ENCODE results near the gene SUGCT. TPM values are rescaled to one million over a fixed set of nuclear protein-coding genes. Genes with fewer than 3 reads are reported as not detected.

SUGCT gene
- total and polyA plus RNA-seq, 9 of the 15 experiments (the other 6 are each of a cell fraction or from before 2014, with no cell fraction given) = 0.58 to 2.5 (median 1.4) TPM

GRCh38 chr7:40463446-40463845, 328.6 kb downstream of the SUGCT start (continued):
- no peak for TF ChIP-seq MYBL2 (IDR thresholded peaks at IDR 0.05; ENCODE audit: low read depth)
- TF ChIP-seq MYBL2 (CRISPR knock-in tag; IDR thresholded peaks at IDR 0.05; ENCODE audit: borderline replicate concordance) = no peak

- no peak for TF ChIP-seq CHD4 (IDR thresholded peaks at IDR 0.05; ENCODE audit: insufficient read depth, insufficient replicate concordance, low read depth, low read length, poor library complexity, severe bottlenecking)
- no peak for TF ChIP-seq ZNF24 (IDR thresholded peaks at IDR 0.05)
- ATAC-seq (no peak), DNase-seq (ENCODE audit: extremely low read depth in 1 of 4, low spot score in 3 of 4) (no peak), FAIRE-seq (no peak)
- Histone ChIP-seq H4K20me1 (replicated peaks; ENCODE audit: control insufficient read depth, insufficient read depth, low read length) (no peaks in the 10 kb centered on the region), H3K4me3 (no peak overlapping the region), H3K9ac (ENCODE audit: insufficient read depth in 1 of 2, low read depth in 2 of 2, low read length in 2 of 2) (no peak overlapping the region), H3K9me1 (ENCODE audit: control insufficient read depth, insufficient read depth, low read length) (no peaks in the 10 kb centered on the region), H3K27ac (ENCODE audit: extremely low read depth, low read depth, low read length) (no peak overlapping the region), H2AFZ (ENCODE audit: low read depth, low read length) (no peak overlapping the region), H3K4me2 (ENCODE audit: insufficient read depth, low read length) (no peak overlapping the region), H3K79me2 (ENCODE audit: control insufficient read depth, insufficient read depth, low read length) (no peaks in the 10 kb centered on the region), H3K9me3 (replicated peaks; ENCODE audit: control insufficient read depth, insufficient read depth, low read depth, low read length) (no peaks in the 10 kb centered on the region), H3K27me3 (ENCODE audit: control insufficient read depth in 2 of 2, insufficient read depth in 2 of 2, low read length in 2 of 2) (no peaks in the 10 kb centered on the region), H3K36me3 (ENCODE audit: control insufficient read depth, insufficient read depth, low read length) (no peaks in the 10 kb centered on the region), H3K4me1 (replicated peaks in 1 of 2; ENCODE audit: control insufficient read depth in 2 of 2, insufficient read depth in 2 of 2, low read length in 2 of 2) (no peaks in the 10 kb centered on the region)
- no TSS peak for BruUV-seq (replicated peaks)
- ChIA-PET CTCF (ENCODE audit: low intra/inter-chr PET ratio) (no interaction called here), POLR2A (no interaction called here)
- in situ Hi-C loops (cut with MboI) (no loop called here), intact Hi-C loops (cut with micrococcal nuclease) (no loop called here)
- WGBS (ENCODE audit: insufficient coverage, low coverage, missing lambda C conversion rate) = 6% methylated on average over 4 of the region's 4 CpGs
Observed at GRCh38 chr7:40468891-40469864, 334.4 kb downstream of the SUGCT start.

Data from K562 (cell line).